HEK293T (cell line): ENCODE measurements around the gene CYP26C1.

Experiments
- CTCF ChIA-PET: fragments of 350-600 bp; formaldehyde crosslinking; extraction: SDS; loops from one replicate; lab custom pipeline; 2021; ENCODE audit warnings: antibody characterized with exemption, inconsistent platforms; lab: Yijun Ruan, JAX
- POLR2A ChIA-PET: fragments of 350-600 bp; formaldehyde crosslinking; extraction: SDS; loops from one replicate; lab custom pipeline; 2020; ENCODE audit warnings: antibody characterized with exemption, inconsistent platforms; lab: Yijun Ruan, JAX
- DNase-seq: peaks from one replicate; pipeline ENCODE4 v3.0.0; 2012; ENCODE audit warnings: mixed read lengths; ENCODE audit errors: extremely low spot score
- ARNT ChIP-seq: fragments of 450-650 bp; IDR thresholded peaks from 2 replicates; pipeline ENCODE4 v1.6.1; 2017; ENCODE audit warnings: mild to moderate bottlenecking
- BHLHE40 ChIP-seq: fragments of 450-650 bp; IDR thresholded peaks from 2 replicates; pipeline ENCODE4 v1.6.1; 2016; ENCODE audit warnings: mild to moderate bottlenecking, moderate library complexity, borderline replicate concordance
- CTBP1 ChIP-seq: fragments of 450-650 bp; IDR thresholded peaks from 2 replicates; pipeline ENCODE4 v1.6.1; 2016; ENCODE audit warnings: borderline replicate concordance
- ELF4 ChIP-seq: fragments of 450-650 bp; IDR thresholded peaks from 2 replicates; pipeline ENCODE4 v1.6.1; 2017; ENCODE audit warnings: antibody characterized with exemption
- FOXA1 ChIP-seq: fragments of 450-650 bp; IDR thresholded peaks from 2 replicates; pipeline ENCODE4 v1.6.1; 2016; ENCODE audit warnings: mild to moderate bottlenecking
- FOXK2 ChIP-seq: fragments of 450-650 bp; IDR thresholded peaks from 2 replicates; pipeline ENCODE4 v1.6.1; 2016; ENCODE audit warnings: mild to moderate bottlenecking
- FOXM1 ChIP-seq: fragments of 450-650 bp; IDR thresholded peaks from 2 replicates; pipeline ENCODE4 v1.6.1; 2017; ENCODE audit warnings: mild to moderate bottlenecking, borderline replicate concordance
- HDGF ChIP-seq: fragments of 450-650 bp; IDR thresholded peaks from 2 replicates; pipeline ENCODE4 v1.6.1; 2017; ENCODE audit warnings: antibody characterized with exemption, borderline replicate concordance
- L3MBTL2 ChIP-seq: fragments of 450-650 bp; conservative IDR thresholded peaks from 2 replicates; pipeline ENCODE4 v1.6.1; 2016; ENCODE audit warnings: mild to moderate bottlenecking
- LEF1 ChIP-seq: fragments of 450-650 bp; IDR thresholded peaks from 2 replicates; pipeline ENCODE4 v1.6.1; 2017; ENCODE audit warnings: mild to moderate bottlenecking, borderline replicate concordance
- NFRKB ChIP-seq: fragments of 450-650 bp; IDR thresholded peaks from 2 replicates; pipeline ENCODE4 v1.6.1; 2016; ENCODE audit warnings: mild to moderate bottlenecking, moderate library complexity
- SP1 ChIP-seq: fragments of 450-650 bp; IDR thresholded peaks from 2 replicates; pipeline ENCODE4 v1.6.1; 2017
- SUZ12 ChIP-seq: fragments of 450-650 bp; IDR thresholded peaks from 2 replicates; pipeline ENCODE4 v1.6.1; 2016; ENCODE audit warnings: mild to moderate bottlenecking
- TARDBP ChIP-seq: fragments of 450-650 bp; IDR thresholded peaks from 2 replicates; pipeline ENCODE4 v1.6.1; 2016
- ZNF384 ChIP-seq: fragments of 450-650 bp; IDR thresholded peaks from 2 replicates; pipeline ENCODE4 v1.6.1; 2016
- TF ChIP-seq, protein P1 (sequence below): fragments of 450-650 bp; IDR thresholded peaks from 2 replicates; pipeline ENCODE4 v1.6.1; 2016

The CYP26C1 gene

DNA sequence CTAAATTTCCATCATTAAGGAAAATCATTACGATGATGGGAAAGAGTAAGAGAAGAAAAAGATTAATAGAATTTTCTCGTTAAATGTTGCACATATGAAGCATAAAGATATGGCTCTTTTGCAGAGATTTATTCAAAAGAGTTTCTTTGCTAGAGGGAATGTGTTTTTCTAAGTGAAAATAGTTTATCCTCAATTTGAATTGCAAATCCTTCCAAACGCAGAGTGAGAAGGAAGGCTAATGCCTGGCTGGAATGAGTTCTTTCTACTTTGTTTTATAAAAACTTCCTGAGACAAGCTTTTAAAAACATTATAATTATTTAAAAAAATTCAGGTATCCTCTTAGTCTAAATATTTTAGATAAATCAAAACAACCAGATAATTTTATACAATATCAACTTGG, 27.2 kb downstream of the CYP26C1 start:
- POLR2A ChIA-PET: no interaction called here
- TF ChIP-seq FOXA1 (no peak), HDGF (no peak), SP1 (no peak), L3MBTL2 (no peak), SUZ12 (no peak), BHLHE40 (no peak), ZNF384 (no peak), ARNT (no peak), ELF4 (no peak), NFRKB (no peak), CTBP1 (no peak), TARDBP (no peak), FOXM1 (no peak), LEF1 (no peak), FOXK2 (no peak)
- TF ChIP-seq, protein P1, sequence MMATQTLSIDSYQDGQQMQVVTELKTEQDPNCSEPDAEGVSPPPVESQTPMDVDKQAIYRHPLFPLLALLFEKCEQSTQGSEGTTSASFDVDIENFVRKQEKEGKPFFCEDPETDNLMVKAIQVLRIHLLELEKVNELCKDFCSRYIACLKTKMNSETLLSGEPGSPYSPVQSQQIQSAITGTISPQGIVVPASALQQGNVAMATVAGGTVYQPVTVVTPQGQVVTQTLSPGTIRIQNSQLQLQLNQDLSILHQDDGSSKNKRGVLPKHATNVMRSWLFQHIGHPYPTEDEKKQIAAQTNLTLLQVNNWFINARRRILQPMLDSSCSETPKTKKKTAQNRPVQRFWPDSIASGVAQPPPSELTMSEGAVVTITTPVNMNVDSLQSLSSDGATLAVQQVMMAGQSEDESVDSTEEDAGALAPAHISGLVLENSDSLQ: no peak
- CTCF ChIA-PET: no interaction called here
- DNase-seq: no peak

DNA sequence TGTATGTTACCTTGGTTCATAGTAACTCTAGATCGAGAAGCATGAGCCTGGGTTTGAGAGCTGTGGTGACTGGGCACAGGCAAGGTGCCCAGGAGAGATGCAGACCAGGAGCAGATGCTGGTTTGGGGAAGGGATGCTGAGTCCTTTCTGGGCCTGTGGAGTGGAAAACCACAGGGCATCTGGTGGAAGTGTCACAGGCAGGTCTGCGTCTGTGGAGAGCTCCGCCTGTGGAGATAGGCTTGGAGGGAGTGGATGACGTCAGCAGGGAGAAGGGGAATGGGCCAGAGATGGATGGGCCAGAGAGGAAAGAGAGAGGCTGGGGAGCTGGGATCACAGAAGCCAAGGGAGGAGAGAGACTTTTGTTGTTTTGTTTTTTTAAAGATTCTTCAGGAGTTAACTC, 27.9 kb downstream of the CYP26C1 start:
- no peak for TF ChIP-seq LEF1
- TF ChIP-seq CTBP1: no peak
- no peak for TF ChIP-seq TARDBP
- no peak for TF ChIP-seq SUZ12
- TF ChIP-seq ZNF384: no peak
- no peak for TF ChIP-seq ELF4
- TF ChIP-seq FOXA1: no peak
- TF ChIP-seq, protein P1: no peak
- no peak for TF ChIP-seq FOXK2
- no peak for TF ChIP-seq BHLHE40
- no peak for TF ChIP-seq HDGF
- TF ChIP-seq ARNT: no peak
- POLR2A ChIA-PET: no interaction called here
- DNase-seq: no peak
- CTCF ChIA-PET: no interaction called here

DNA sequence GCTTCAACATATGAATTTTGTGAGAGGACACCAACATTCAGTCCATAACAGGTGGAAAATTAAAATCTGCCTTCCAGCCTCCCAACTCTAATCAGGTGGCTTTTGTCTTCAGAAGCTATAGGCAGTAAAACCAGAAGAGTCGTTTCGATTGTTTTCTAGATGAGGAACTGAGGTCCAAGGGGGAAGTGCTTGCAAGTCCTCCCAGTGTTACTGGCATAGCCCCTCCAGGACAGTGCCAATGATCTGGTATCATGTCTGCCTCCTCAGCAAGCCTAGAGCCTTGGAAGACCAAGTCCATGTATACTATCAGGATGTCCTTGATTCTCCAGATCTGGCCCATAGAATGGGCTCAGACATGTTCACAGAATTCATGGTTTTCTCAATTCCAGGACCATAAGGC, 30.0 kb downstream of the CYP26C1 start:
- no peak for DNase-seq
- POLR2A ChIA-PET: no interaction called here
- CTCF ChIA-PET: interaction anchor here (1.0 kb wide), 1 partner anchor 10 kb away, joined by 3 read pairs; no protein-coding TSS in a partner anchor
- TF ChIP-seq LEF1: no peak
- TF ChIP-seq HDGF: no peak
- TF ChIP-seq FOXK2: no peak
- no peak for TF ChIP-seq L3MBTL2
- no peak for TF ChIP-seq ZNF384
- no peak for TF ChIP-seq FOXM1
- TF ChIP-seq ELF4: no peak
- TF ChIP-seq FOXA1: no peak
- no peak for TF ChIP-seq NFRKB
- TF ChIP-seq CTBP1: no peak
- no peak for TF ChIP-seq TARDBP
- no peak for TF ChIP-seq SUZ12
- TF ChIP-seq SP1: no peak
- TF ChIP-seq, protein P1: no peak
- no peak for TF ChIP-seq BHLHE40
- TF ChIP-seq ARNT: no peak

DNA sequence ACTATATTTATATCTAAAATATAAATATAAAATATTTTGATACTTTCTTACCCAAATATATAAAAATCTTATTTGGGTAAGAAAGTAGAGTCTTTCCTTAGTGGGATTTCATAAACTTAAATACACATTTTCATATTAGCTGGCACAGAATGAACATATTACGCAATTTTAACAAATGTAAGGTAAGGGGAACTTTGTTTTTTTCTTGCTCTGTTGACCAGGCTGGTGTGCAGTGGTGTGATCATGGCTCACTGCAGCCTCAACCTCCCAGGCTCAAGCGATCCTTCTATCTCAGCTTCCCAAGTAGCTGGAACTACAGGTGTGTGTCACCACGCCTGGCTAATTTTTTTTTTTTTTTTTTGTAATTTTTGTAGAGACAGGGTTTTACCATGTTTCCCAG, 31.4 kb downstream of the CYP26C1 start:
- DNase-seq: no peak
- ChIA-PET POLR2A (no interaction called here), CTCF (interaction anchor here (1.1 kb wide), 1 partner anchor 19 kb away, joined by 5 read pairs; no protein-coding TSS in a partner anchor)
- TF ChIP-seq TARDBP: no peak
- TF ChIP-seq LEF1: no peak
- no peak for TF ChIP-seq SP1
- TF ChIP-seq ZNF384: no peak
- no peak for TF ChIP-seq NFRKB
- no peak for TF ChIP-seq ARNT
- TF ChIP-seq SUZ12: no peak
- TF ChIP-seq BHLHE40: no peak
- TF ChIP-seq FOXM1: no peak
- no peak for TF ChIP-seq CTBP1
- TF ChIP-seq HDGF: no peak
- no peak for TF ChIP-seq ELF4
- no peak for TF ChIP-seq FOXK2
- TF ChIP-seq, protein P1: no peak
- no peak for TF ChIP-seq L3MBTL2
- TF ChIP-seq FOXA1: no peak

DNA sequence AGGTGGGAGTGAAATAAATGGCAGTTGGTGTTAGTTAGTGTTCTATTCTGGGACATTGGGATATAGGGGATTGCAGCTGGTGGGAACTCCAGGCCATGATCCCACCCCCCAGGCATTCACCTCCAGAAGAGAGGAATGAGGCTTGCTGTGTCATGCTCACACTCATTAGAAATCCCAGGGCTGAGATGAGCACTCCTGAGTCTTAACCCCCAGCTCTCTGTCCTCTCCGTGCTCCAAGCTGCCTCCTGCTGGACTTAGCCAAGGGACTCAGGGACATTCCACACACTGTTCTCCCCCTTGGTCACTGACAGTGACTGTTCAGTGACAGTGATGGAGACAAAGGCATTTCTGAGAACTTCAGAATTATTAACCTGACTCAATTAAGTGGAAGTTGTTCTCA, 34.6 kb downstream of the CYP26C1 start:
- POLR2A ChIA-PET: no interaction called here
- CTCF ChIA-PET: no interaction called here
- DNase-seq: no peak
- TF ChIP-seq, protein P1: no peak
- TF ChIP-seq HDGF (no peak), ARNT (no peak), SUZ12 (no peak), FOXK2 (no peak), FOXA1 (no peak), NFRKB (no peak), ELF4 (no peak), SP1 (no peak), L3MBTL2 (no peak), LEF1 (no peak), FOXM1 (no peak), BHLHE40 (no peak), CTBP1 (no peak), ZNF384 (no peak), TARDBP (no peak)
